K562 (cell line): ENCODE data around the gene MIDN. TPM values are rescaled to one million over a fixed set of nuclear protein-coding genes. Genes with fewer than 3 reads are reported as not detected.

Experiments used
- CHD2 ChIP-seq: IDR thresholded peaks from 2 replicates; pipeline ENCODE4 v1.6.1; 2011; ENCODE audit warnings: low read depth, low read length
- CREB1 ChIP-seq, 2 experiments: sonication (generic) in 1 of 2; formaldehyde crosslinking in 1 of 2; IDR thresholded peaks; 2 replicates each; pipeline versions ENCODE4 v1.6.1 to v1.8.0; 2012 to 2022; ENCODE audit warnings: inconsistent platforms in 1 of 2, mild to moderate bottlenecking in 1 of 2, missing genetic modification reagents in 1 of 2, moderate library complexity in 1 of 2
- CTBP1 ChIP-seq: fragments of 450-650 bp; IDR thresholded peaks from 2 replicates; pipeline ENCODE4 v1.6.1; 2016; ENCODE audit warnings: borderline replicate concordance
- E2F1 ChIP-seq: sonication (generic); formaldehyde crosslinking; IDR thresholded peaks from 2 replicates; pipeline ENCODE4 v1.8.1; 2023; ENCODE audit warnings: mild to moderate bottlenecking, missing genetic modification reagents, moderate library complexity
- ELF1 ChIP-seq: fragments of 200-800 bp; sonication (Bioruptor generic); IDR thresholded peaks from 2 replicates; pipeline ENCODE4 v1.6.1; 2016; ENCODE audit warnings: missing genetic modification characterization, missing compliant biosample characterization
- FOS ChIP-seq: IDR thresholded peaks from 3 replicates; pipeline ENCODE4 v1.6.1; 2011; ENCODE audit not compliant: insufficient read length; ENCODE audit errors: extremely low read depth
- FUS ChIP-seq: fragments of 200-400 bp; formaldehyde crosslinking; optimal IDR thresholded peaks from 2 replicates; pipeline ENCODE3; 2017; ENCODE audit warnings: low read depth, low read length
- GTF2B ChIP-seq: IDR thresholded peaks from 2 replicates; pipeline ENCODE4 v1.6.1; 2011; ENCODE audit not compliant: insufficient read length; ENCODE audit errors: extremely low read depth
- HDAC2 ChIP-seq: fragments of 450-650 bp; IDR thresholded peaks from 2 replicates; pipeline ENCODE4 v1.6.1; 2016; ENCODE audit warnings: mild to moderate bottlenecking
- L3MBTL2 ChIP-seq: fragments of 450-650 bp; IDR thresholded peaks from 2 replicates; pipeline ENCODE4 v1.6.1; 2016; ENCODE audit warnings: mild to moderate bottlenecking, moderate library complexity
- MAZ ChIP-seq, 2 experiments: fragments of 450-650 bp in 1 of 2; sonication (generic) in 1 of 2; formaldehyde crosslinking; IDR thresholded peaks in 1 of 2; conservative IDR thresholded peaks in 1 of 2; 2 replicates each; pipeline versions ENCODE4 v1.4.0 to v1.5.0; 2020; ENCODE audit warnings: mild to moderate bottlenecking in 1 of 2, missing genetic modification reagents in 1 of 2
- NRF1 ChIP-seq, 2 experiments: fragments of 450-650 bp; IDR thresholded peaks in 1 of 2; conservative IDR thresholded peaks in 1 of 2; 2 replicates each; pipeline ENCODE4 v1.6.1; 2014; ENCODE audit warnings: mild to moderate bottlenecking in 2 of 2
- PHF20 ChIP-seq: fragments of 450-650 bp; IDR thresholded peaks from 2 replicates; pipeline ENCODE4 v1.6.1; 2018; ENCODE audit not compliant: partially characterized antibody
- PHF8 ChIP-seq: fragments of 200-600 bp; sonication (generic); IDR thresholded peaks from 2 replicates; pipeline ENCODE4 v1.6.1; 2012; ENCODE audit warnings: mixed run types, mild to moderate bottlenecking, inconsistent platforms, low read length, moderate library complexity, borderline replicate concordance
- PHTF2 ChIP-seq: fragments of 250-450 bp; sonication (Bioruptor Pico); IDR thresholded peaks from 2 replicates; pipeline ENCODE4 v1.5.0; 2021; ENCODE audit warnings: mild to moderate bottlenecking
- TBP ChIP-seq: optimal IDR thresholded peaks from 2 replicates; pipeline ENCODE3; 2011; ENCODE audit warnings: low read depth, low read length, improper control_type of control experiment
- ZBTB7A ChIP-seq: IDR thresholded peaks from 2 replicates; pipeline ENCODE4 v1.6.1; 2011; ENCODE audit warnings: low read depth, mild to moderate bottlenecking, low read length, moderate library complexity, borderline replicate concordance; ENCODE audit not compliant: control insufficient read depth
- ZC3H8 ChIP-seq: fragments of 450-650 bp; IDR thresholded peaks from 2 replicates; pipeline ENCODE4 v1.6.1; 2017
- ZNF282 ChIP-seq: sonication (generic); formaldehyde crosslinking; IDR thresholded peaks from 2 replicates; pipeline ENCODE4 v1.8.1; 2023; ENCODE audit warnings: missing genetic modification reagents
- ZNF318 ChIP-seq, 2 experiments: fragments of 450-650 bp; IDR thresholded peaks; 2 replicates each; pipeline ENCODE4 v1.6.1; 2016; ENCODE audit warnings: mild to moderate bottlenecking in 2 of 2, borderline replicate concordance in 1 of 2, low read depth in 1 of 2, moderate library complexity in 1 of 2
- polyA plus RNA-seq, 8 experiments: library from polyadenylated mRNA; depleted of rRNA in 4 of 8; stranded (reverse) in 5 of 8; unstranded in 3 of 8; fragments of >200 nt; fragmentation: Nextera tagmentation in 2 of 8; fragmentation: Illumina TruSeq in 1 of 8; extraction: Ambion mirVana in 2 of 8; extraction: Trizol in 1 of 8; gene quantifications; 2 replicates each; pipeline versions ENCODE4 v1.2.1 to v1.2.3, GENCODE V29; 2011 to 2014; ENCODE audit warnings: inconsistent platforms in 1 of 8, missing spikeins in 1 of 8
- total RNA-seq, 7 experiments: library from RNA; depleted of rRNA in 6 of 7; stranded (reverse); fragments of >200 nt in 6 of 7; fragmentation: Illumina TruSeq in 2 of 7; extraction: Trizol in 2 of 7; gene quantifications; 2 replicates each; pipeline versions ENCODE4 v1.2.1 to v1.2.3, GENCODE V29; 2011 to 2021; ENCODE audit warnings: low replicate concordance in 1 of 7

The MIDN gene
- total and polyA plus RNA-seq, 9 of the 15 experiments (the other 6 are each of a cell fraction or from before 2014, with no cell fraction given), result 0.17 to 120 (median 10.1) TPM

GRCh38 chr19:1307320-1307719 is 58.9 kb downstream of the MIDN start (continued):
- TF ChIP-seq PHF8, result peak; percentile 55; the same call in 1 of the 2 replicates
- TF ChIP-seq CHD2, result no peak
- TF ChIP-seq ZNF318 (IDR thresholded peaks at IDR 0.05; ENCODE audit: borderline replicate concordance in 1 of 2, low read depth in 1 of 2), result no peak
- peak; percentile 93 to 94 for TF ChIP-seq NRF1 (conservative IDR thresholded peaks at IDR 0.05 in 1 of 2, IDR thresholded peaks at IDR 0.05 in 1 of 2)
- 0 out of 2 replicates have a peak, but pooled peaks have one; percentile 12 for TF ChIP-seq HDAC2
- peak; percentile 54 for TF ChIP-seq PHF20
- TF ChIP-seq FOS, result no peak
- no peak for TF ChIP-seq CREB1 (IDR thresholded peaks at IDR 0.05)
- TF ChIP-seq CREB1 (CRISPR knock-in tag; IDR thresholded peaks at IDR 0.05), result no peak
- TF ChIP-seq PHTF2 (CRISPR knock-in tag), result no peak
- no peak for TF ChIP-seq ZNF282 (CRISPR knock-in tag)
- TF ChIP-seq L3MBTL2, result peak; percentile 31; the same call in 1 of the 2 replicates
- TF ChIP-seq ELF1 (tag), result peak; percentile 80
- TF ChIP-seq CTBP1, result 0 out of 2 replicates have a peak, but pooled peaks have one; percentile 9
- TF ChIP-seq FUS, result no peak
- TF ChIP-seq TBP, result peak; percentile 85
- no peak for TF ChIP-seq ZC3H8
- TF ChIP-seq ZBTB7A, result peak; percentile 54; the same call in 1 of the 2 replicates
- TF ChIP-seq MAZ (CRISPR knock-in tag; conservative IDR thresholded peaks at IDR 0.05 in 1 of 2, IDR thresholded peaks at IDR 0.05 in 1 of 2), result 0 out of 4 replicates have a peak, but pooled peaks of 1 of the 2 experiments have one; percentile 29
- TF ChIP-seq E2F1 (CRISPR knock-in tag), result no peak
- no peak for TF ChIP-seq GTF2B
